Right atrium auricular region (tissue), 2 donors: Measurements from ENCODE around the gene IL17RD. TPM values are rescaled to one million over a fixed set of nuclear protein-coding genes. Genes with fewer than 3 reads are reported as not detected.
A peak's percentile ranks its signal among the peaks of the same experiment; 100 is the strongest.

Experiments
- DNase-seq: peaks from one replicate; pipeline ENCODE4 v3.0.0-alpha.2; 2019; ENCODE audit warnings: low spot score
- H3K27ac ChIP-seq, 2 donors: fragments of 200-600 bp; sonication (generic); 1 replicate in 1 of 2; 2 replicates in 1 of 2; pipeline ENCODE4 v1.5.1; 2016 to 2019
- H3K27me3 ChIP-seq, 2 donors: fragments of 200-600 bp; sonication (generic); one replicate each; pipeline versions ENCODE4 v1.5.1 to v1.6.0; 2017 to 2019
- H3K36me3 ChIP-seq: fragments of 200-600 bp; sonication (generic); one replicate; pipeline ENCODE4 v1.5.1; 2016
- H3K4me1 ChIP-seq, 2 donors: fragments of 200-600 bp; sonication (generic); one replicate each; pipeline versions ENCODE4 v1.5.1 to v1.6.0; 2017 to 2019
- H3K4me3 ChIP-seq, 2 donors: fragments of 200-600 bp; sonication (generic); 1 replicate in 1 of 2; 2 replicates in 1 of 2; pipeline ENCODE4 v1.5.1; 2017 to 2019; ENCODE audit warnings: mild to moderate bottlenecking in 1 of 2, moderate library complexity in 1 of 2
- H3K9me3 ChIP-seq, 2 donors: fragments of 200-600 bp; sonication (generic); one replicate each; pipeline ENCODE4 v1.5.1; 2019
- total RNA-seq, 2 donors: library from RNA; depleted of rRNA; stranded (reverse); fragments of >200 nt; gene quantifications; one replicate each; pipeline ENCODE4 v1.1.0, GENCODE V29; 2016
- TF ChIP-seq, protein P1 (sequence below), 2 donors: fragments of 200-600 bp; sonication (generic); IDR thresholded peaks; one replicate each; pipeline ENCODE4 v1.5.1; 2019; ENCODE audit warnings: antibody characterized with exemption in 2 of 2

Gene IL17RD
- total RNA-seq, 2 donors from 2014 or later: 2.1 to 2.8 TPM

DNA sequence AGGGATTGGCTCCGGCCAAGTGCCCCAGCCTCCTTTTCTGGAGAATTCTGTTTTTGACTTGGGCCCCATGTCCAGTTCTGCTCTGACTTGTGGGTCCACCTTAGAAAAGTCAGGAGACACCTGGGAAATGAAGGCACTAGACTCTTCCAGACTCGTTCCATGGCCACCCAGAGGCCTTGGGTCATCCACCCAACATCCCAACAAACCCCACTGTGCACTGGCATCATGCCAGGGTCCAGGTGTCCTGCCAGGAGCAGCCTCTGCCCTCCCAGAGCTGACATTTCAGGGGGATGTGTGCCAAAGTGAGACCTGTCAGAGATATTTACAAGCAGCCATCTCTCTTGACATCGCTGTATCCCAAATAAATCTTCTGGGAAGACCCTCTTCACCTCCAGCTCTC, 91.5 kb downstream of the IL17RD start:
- H3K4me3 ChIP-seq: no peak overlapping the region
- H3K27me3 ChIP-seq: no peaks in the 10 kb centered on the region
- no peaks in the 10 kb centered on the region for H3K9me3 ChIP-seq
- TF ChIP-seq, protein P1, sequence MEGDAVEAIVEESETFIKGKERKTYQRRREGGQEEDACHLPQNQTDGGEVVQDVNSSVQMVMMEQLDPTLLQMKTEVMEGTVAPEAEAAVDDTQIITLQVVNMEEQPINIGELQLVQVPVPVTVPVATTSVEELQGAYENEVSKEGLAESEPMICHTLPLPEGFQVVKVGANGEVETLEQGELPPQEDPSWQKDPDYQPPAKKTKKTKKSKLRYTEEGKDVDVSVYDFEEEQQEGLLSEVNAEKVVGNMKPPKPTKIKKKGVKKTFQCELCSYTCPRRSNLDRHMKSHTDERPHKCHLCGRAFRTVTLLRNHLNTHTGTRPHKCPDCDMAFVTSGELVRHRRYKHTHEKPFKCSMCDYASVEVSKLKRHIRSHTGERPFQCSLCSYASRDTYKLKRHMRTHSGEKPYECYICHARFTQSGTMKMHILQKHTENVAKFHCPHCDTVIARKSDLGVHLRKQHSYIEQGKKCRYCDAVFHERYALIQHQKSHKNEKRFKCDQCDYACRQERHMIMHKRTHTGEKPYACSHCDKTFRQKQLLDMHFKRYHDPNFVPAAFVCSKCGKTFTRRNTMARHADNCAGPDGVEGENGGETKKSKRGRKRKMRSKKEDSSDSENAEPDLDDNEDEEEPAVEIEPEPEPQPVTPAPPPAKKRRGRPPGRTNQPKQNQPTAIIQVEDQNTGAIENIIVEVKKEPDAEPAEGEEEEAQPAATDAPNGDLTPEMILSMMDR (IDR thresholded peaks at IDR 0.05): no peak
- H3K4me1 ChIP-seq: peaks cover 0 to 17% of the 10 kb centered on the region in 2 donors
- DNase-seq: no peak
- no peaks in the 10 kb centered on the region for H3K36me3 ChIP-seq
- no peak overlapping the region for H3K27ac ChIP-seq

DNA sequence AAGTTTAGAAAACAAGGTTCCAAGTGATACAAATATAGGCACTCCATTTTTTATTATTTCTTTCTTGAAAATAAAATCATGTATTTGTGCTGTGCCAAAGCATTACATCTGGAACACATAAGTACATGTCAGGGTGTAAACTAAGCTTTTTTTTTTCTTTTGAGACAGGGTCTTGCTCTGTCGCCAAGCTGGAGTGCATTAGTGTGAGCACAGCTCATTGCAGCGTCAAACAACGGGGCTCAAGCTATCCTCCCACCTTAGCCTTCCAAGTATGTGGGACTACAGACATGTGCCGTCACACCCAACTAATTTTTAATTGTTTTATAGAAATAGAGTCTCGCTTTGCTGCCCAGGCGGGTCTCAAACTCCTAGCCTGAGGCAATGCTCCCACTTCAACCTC, 95.7 kb downstream of the IL17RD start:
- Histone ChIP-seq H3K4me1 (peaks cover 0 to 17% of the 10 kb centered on the region in 2 donors), H3K9me3 (no peaks in the 10 kb centered on the region), H3K36me3 (no peaks in the 10 kb centered on the region), H3K27me3 (no peaks in the 10 kb centered on the region), H3K27ac (peak overlapping the region in 1 of 2 donors; percentile 68), H3K4me3 (no peak overlapping the region)
- TF ChIP-seq, protein P1 (IDR thresholded peaks at IDR 0.05): no peak
- DNase-seq: no peak

DNA sequence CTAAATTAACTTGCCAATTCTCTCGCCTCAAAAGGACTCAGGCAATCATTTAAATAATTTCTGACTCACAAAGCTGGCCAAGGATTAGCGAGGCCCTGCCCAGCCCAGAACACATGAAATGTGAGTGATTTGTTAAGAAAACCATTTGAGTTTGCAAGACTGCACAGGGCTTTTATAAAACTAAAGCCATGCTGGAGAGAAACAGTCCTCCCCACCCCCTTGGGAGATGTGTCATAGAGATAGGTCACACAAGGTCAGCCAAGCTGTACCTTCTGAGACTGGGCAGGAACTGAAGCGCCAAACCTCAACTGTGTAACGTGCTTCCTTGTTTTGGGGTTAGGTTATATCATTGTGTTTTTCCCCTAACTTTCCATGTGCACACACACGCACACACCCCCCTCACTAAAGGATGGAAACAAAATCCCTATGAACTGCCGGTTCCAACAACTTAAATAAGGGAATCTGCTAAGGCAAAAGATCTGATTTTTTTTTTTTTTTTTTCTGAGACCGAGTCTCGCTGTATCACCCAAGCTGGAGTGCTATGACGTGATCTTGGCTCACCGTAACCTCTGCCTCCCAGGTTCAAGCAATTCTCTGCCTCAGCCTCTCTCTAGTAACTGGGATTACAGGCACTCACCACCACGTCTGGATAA, 96.6 kb downstream of the IL17RD start:
- H3K27ac ChIP-seq: peak overlapping the region; percentile 51 to 68
- no peak overlapping the region for H3K4me3 ChIP-seq
- H3K27me3 ChIP-seq: no peaks in the 10 kb centered on the region
- no peaks in the 10 kb centered on the region for H3K36me3 ChIP-seq
- peak; percentile 82 for DNase-seq
- TF ChIP-seq, protein P1 (IDR thresholded peaks at IDR 0.05): no peak
- no peaks in the 10 kb centered on the region for H3K9me3 ChIP-seq
- peaks cover 0 to 18% of the 10 kb centered on the region in 2 donors for H3K4me1 ChIP-seq

DNA sequence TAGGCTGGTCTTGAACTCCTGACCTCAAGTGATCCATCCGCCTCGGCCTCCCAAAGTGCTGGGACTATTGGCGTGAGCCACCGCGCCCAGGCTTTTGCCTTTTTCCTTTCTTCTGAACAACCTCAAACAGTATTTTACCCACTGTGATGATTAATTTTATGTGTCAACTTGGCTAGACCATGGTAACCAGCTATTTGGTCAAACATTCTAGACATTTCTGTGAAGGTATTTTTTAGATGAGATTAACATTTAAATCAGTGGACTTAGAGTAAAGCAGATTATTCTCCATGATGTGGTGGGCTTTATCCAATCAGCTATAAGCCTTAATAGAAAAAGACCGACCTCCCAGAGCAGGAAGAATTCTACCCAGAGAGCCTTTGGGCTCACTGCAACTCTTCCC, 98.7 kb downstream of the IL17RD start:
- Histone ChIP-seq H3K27ac (no peak overlapping the region), H3K9me3 (no peaks in the 10 kb centered on the region), H3K4me3 (no peak overlapping the region), H3K27me3 (no peaks in the 10 kb centered on the region), H3K4me1 (peaks cover 0 to 39% of the 10 kb centered on the region in 2 donors), H3K36me3 (no peaks in the 10 kb centered on the region)
- DNase-seq: no peak
- TF ChIP-seq, protein P1 (IDR thresholded peaks at IDR 0.05): no peak

DNA sequence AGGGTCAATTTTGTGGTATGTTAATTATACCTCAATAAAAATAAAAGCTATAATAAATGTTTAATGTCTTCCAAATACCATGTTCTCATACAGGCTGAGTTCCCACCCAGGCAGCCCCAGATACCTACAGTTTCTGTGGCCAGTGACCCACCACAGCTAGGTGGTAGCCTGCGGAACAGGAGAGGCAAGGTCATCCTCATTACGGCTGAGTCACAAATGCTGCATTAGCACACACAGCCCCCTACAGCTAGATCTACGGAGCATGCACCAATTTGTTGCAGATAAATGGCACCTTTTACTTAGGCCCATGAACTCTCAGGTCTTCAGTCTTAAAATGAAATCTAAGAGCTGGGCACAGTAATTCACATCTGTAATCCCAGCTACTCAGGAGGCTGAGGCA, 99.6 kb downstream of the IL17RD start:
- TF ChIP-seq, protein P1 (IDR thresholded peaks at IDR 0.05): no peak
- Histone ChIP-seq H3K27ac (no peak overlapping the region), H3K9me3 (no peaks in the 10 kb centered on the region), H3K36me3 (no peaks in the 10 kb centered on the region), H3K27me3 (no peaks in the 10 kb centered on the region), H3K4me1 (peaks cover 0 to 41% of the 10 kb centered on the region in 2 donors), H3K4me3 (no peak overlapping the region)
- DNase-seq: no peak

DNA sequence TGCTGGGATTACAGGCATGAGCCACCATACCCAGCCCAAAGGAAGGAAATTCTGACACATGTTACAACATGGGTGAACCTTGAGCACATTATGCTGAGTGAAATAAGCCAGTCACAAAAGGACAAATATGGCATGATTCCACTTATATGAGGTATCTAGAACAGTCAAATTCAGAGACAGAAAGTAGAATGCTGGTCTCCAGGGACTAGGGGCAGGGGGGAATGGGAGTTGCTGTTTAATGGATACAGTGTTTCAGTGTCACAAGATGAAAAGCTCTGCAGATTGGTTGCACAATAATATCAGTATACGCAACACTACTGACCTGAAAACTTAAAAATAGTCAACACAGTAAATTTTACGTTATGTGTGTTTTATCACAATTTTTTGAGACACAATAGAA, 100.6 kb downstream of the IL17RD start:
- H3K27me3 ChIP-seq: no peaks in the 10 kb centered on the region
- TF ChIP-seq, protein P1 (IDR thresholded peaks at IDR 0.05): no peak
- peaks cover 0 to 47% of the 10 kb centered on the region in 2 donors for H3K4me1 ChIP-seq
- no peaks in the 10 kb centered on the region for H3K9me3 ChIP-seq
- no peak for DNase-seq
- H3K36me3 ChIP-seq: no peaks in the 10 kb centered on the region
- H3K4me3 ChIP-seq: no peak overlapping the region
- no peak overlapping the region for H3K27ac ChIP-seq
